Osteoblast (primary cell): ENCODE measurements around the gene SLC7A6OS. TPM values are rescaled to one million over a fixed set of nuclear protein-coding genes. Genes with fewer than 3 reads are reported as not detected.

Source experiments
- DNase-seq: peaks from one replicate; pipeline ENCODE4 v3.0.0; 2011; ENCODE audit warnings: low spot score, mixed read lengths; ENCODE audit not compliant: insufficient read length; ENCODE audit errors: missing footprints
- H2AFZ ChIP-seq: 2 replicates; pipeline ENCODE4 v1.6.0; 2011; ENCODE audit warnings: mild to moderate bottlenecking, low read length
- H3K27ac ChIP-seq: 2 replicates; pipeline ENCODE4 v1.5.1; 2011; ENCODE audit warnings: mild to moderate bottlenecking, low read depth, low read length, moderate library complexity
- H3K27me3 ChIP-seq: 2 replicates; pipeline ENCODE4 v1.6.0; 2012; ENCODE audit warnings: mild to moderate bottlenecking, control low read depth, inconsistent platforms, low read length, moderate library complexity; ENCODE audit not compliant: insufficient read depth
- H3K36me3 ChIP-seq: 2 replicates; pipeline ENCODE4 v1.5.1; 2011; ENCODE audit warnings: mild to moderate bottlenecking, low read length, control low read depth, moderate library complexity; ENCODE audit not compliant: insufficient read depth
- H3K4me1 ChIP-seq: 2 replicates; pipeline ENCODE4 v1.5.1; 2011; ENCODE audit warnings: mild to moderate bottlenecking, low read length, control low read depth, moderate library complexity; ENCODE audit not compliant: insufficient read depth
- H3K4me2 ChIP-seq: 2 replicates; pipeline ENCODE4 v1.6.0; 2011; ENCODE audit warnings: mild to moderate bottlenecking, low read length; ENCODE audit not compliant: insufficient read depth
- H3K4me3 ChIP-seq: fragments of 200-600 bp; sonication (generic); 3 replicates; pipeline ENCODE4 v1.5.1; 2012; ENCODE audit warnings: mild to moderate bottlenecking, low read length, inconsistent platforms; ENCODE audit not compliant: insufficient read depth
- H3K79me2 ChIP-seq: 2 replicates; pipeline ENCODE4 v1.6.0; 2012; ENCODE audit warnings: mild to moderate bottlenecking, low read length, control low read depth, inconsistent platforms; ENCODE audit not compliant: insufficient read depth
- H3K9me3 ChIP-seq: 2 replicates; pipeline ENCODE4 v1.5.1; 2011; ENCODE audit warnings: low read depth, low read length, control low read depth
- H4K20me1 ChIP-seq: 2 replicates; pipeline ENCODE4 v1.6.0; 2012; ENCODE audit warnings: mild to moderate bottlenecking, low read length, control low read depth; ENCODE audit not compliant: insufficient read depth
- total RNA-seq: library from RNA; depleted of rRNA; stranded (reverse); fragments of >200 nt; gene quantifications from 2 replicates; pipeline ENCODE4 v1.2.3, GENCODE V29; 2012
- TF ChIP-seq, protein P1 (sequence below): IDR thresholded peaks from 2 replicates; pipeline ENCODE4 v1.5.1; 2011; ENCODE audit warnings: mild to moderate bottlenecking, low read depth, low read length, moderate library complexity; ENCODE audit errors: extremely low read depth

The SLC7A6OS gene
- total RNA-seq, 1 donor: 12.3 TPM

DNA sequence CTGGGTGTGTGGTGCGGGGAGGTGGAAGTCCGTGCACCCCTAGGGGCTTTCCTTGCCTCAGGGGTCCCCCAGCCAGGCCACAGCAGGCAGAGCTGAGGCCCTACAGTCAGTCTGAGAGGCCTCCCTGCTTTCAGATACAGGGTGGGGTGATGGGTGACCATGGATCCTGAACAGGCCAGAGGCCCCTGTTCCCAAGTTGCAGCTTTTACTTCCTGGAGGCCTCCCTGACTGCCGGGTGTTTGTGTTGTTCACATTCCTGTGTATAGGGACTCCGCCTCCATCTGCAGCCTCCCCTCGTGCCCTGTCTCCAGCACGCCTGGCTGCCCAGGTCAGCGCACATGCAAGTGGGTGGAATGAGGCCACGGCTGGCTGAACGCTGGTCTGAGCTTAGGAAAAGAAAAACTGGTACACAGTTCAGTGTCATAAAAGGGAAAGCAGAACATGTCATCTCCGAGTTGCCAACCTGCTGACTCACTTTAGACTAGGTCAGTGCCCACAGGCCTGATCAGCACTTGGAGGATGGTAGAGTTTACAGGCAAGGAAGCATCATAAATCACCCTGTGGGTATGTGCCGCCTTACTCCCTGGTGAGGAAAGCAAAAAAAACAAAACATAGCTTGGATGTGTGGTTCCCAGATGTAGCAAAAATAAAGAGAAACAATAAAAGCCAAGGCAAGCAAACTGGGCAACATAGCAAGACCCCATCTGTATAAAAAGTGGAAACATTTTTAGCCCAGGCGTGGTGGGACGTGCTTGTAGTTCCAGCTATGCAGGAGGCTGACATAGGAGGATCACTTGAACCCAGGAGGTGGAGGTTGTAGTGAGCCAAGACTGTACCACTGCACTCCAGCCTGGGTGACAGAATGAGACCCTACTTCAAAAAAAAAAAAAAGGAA, 52.6 kb downstream of the SLC7A6OS start:
- H3K4me1 ChIP-seq: peaks cover 17% of the 10 kb centered on the region
- TF ChIP-seq, protein P1, sequence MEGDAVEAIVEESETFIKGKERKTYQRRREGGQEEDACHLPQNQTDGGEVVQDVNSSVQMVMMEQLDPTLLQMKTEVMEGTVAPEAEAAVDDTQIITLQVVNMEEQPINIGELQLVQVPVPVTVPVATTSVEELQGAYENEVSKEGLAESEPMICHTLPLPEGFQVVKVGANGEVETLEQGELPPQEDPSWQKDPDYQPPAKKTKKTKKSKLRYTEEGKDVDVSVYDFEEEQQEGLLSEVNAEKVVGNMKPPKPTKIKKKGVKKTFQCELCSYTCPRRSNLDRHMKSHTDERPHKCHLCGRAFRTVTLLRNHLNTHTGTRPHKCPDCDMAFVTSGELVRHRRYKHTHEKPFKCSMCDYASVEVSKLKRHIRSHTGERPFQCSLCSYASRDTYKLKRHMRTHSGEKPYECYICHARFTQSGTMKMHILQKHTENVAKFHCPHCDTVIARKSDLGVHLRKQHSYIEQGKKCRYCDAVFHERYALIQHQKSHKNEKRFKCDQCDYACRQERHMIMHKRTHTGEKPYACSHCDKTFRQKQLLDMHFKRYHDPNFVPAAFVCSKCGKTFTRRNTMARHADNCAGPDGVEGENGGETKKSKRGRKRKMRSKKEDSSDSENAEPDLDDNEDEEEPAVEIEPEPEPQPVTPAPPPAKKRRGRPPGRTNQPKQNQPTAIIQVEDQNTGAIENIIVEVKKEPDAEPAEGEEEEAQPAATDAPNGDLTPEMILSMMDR: no peak
- peaks cover 38% of the 10 kb centered on the region for H3K36me3 ChIP-seq
- H3K27ac ChIP-seq: peak overlapping the region; percentile 78
- peak overlapping the region; percentile 52 for H3K4me2 ChIP-seq
- peak; percentile 94 for DNase-seq
- peaks cover under 1% of the 10 kb centered on the region for H3K79me2 ChIP-seq
- H3K4me3 ChIP-seq: no peak overlapping the region
- H3K27me3 ChIP-seq: no peaks in the 10 kb centered on the region
- H2AFZ ChIP-seq: peak overlapping the region; percentile 49
- H4K20me1 ChIP-seq: no peaks in the 10 kb centered on the region
- H3K9me3 ChIP-seq: no peaks in the 10 kb centered on the region

DNA sequence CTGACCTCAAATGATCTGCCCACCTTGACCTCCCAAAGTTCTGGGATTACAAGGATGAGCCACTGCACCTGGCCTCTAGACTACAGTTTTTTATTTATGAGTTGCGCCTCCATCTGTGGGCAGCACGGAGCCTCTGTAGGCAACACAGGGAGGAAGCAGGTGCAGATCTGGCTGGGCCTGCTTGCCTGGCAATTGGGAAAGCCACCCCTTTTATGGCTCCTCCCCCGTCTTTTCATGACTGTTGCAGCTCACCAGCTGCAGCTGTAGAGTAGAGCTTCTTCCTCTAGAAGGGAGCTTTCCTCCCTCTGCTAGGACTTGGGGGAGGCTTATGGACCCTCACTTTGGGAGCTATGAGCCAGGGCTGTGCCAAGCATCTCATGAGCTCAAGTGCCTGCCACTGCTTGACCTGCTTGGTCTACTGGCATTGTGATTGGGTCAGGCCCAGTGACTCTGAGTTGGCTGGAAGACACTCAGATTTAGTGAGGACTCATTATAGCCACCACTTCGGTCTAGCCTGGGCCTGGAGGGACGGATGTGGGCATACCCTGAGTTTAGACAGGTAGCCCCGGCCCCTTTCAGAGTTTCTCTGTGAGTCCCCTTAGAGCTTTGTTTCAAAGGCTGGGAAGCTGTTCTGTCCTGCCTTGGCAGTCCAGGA, 53.4 kb downstream of the SLC7A6OS start:
- peaks cover 45% of the 10 kb centered on the region for H3K36me3 ChIP-seq
- peak overlapping the region; percentile 49 for H2AFZ ChIP-seq
- H3K27me3 ChIP-seq: no peaks in the 10 kb centered on the region
- peak overlapping the region; percentile 52 for H3K4me2 ChIP-seq
- no peaks in the 10 kb centered on the region for H4K20me1 ChIP-seq
- DNase-seq: peak; percentile 87
- no peak overlapping the region for H3K4me3 ChIP-seq
- peak overlapping the region; percentile 78 for H3K27ac ChIP-seq
- peaks cover 4% of the 10 kb centered on the region for H3K79me2 ChIP-seq
- H3K4me1 ChIP-seq: peaks cover 17% of the 10 kb centered on the region
- TF ChIP-seq, protein P1: no peak
- no peaks in the 10 kb centered on the region for H3K9me3 ChIP-seq

DNA sequence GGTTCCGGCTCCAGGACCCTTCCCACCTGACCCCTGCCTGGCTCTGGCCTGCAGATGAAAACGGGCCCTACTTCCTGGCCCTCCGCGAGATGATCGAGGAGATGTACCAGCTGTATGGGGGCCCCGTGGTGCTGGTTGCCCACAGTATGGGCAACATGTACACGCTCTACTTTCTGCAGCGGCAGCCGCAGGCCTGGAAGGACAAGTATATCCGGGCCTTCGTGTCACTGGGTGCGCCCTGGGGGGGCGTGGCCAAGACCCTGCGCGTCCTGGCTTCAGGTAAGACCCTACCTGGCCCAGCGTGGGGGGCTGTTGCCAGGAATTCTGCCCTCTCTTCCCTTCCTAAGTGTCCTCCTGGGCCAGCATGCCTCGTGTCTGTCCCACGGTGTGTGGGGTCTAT, 55.0 kb downstream of the SLC7A6OS start:
- H3K9me3 ChIP-seq: no peaks in the 10 kb centered on the region
- H3K79me2 ChIP-seq: peaks cover 6% of the 10 kb centered on the region
- no peak overlapping the region for H3K4me2 ChIP-seq
- no peaks in the 10 kb centered on the region for H3K27me3 ChIP-seq
- H3K36me3 ChIP-seq: peaks cover 52% of the 10 kb centered on the region
- peaks cover 17% of the 10 kb centered on the region for H3K4me1 ChIP-seq
- TF ChIP-seq, protein P1: no peak
- DNase-seq: peak; percentile 29
- no peak overlapping the region for H3K27ac ChIP-seq
- H4K20me1 ChIP-seq: no peaks in the 10 kb centered on the region
- H3K4me3 ChIP-seq: no peak overlapping the region
- H2AFZ ChIP-seq: no peak overlapping the region

DNA sequence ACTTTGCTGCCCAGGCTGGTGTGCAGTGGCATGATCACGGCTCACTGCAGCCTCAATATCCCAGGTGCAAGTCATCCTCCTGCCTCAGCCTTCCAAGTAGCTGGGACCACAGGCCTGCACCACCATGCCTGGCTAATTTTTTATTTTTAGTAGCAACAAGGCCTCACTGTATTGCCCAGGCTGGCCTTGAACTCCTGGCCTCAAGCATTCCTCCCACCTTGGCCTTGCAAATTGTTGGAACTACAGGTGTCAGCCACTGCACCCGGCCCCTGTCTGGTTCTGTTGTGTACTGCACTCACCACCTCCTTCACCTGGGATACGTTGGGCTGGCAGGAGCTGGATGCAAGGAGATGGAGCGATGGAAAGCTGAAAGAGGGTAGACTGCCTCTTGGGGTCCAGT, 57.0 kb downstream of the SLC7A6OS start:
- no peaks in the 10 kb centered on the region for H3K27me3 ChIP-seq
- H4K20me1 ChIP-seq: no peaks in the 10 kb centered on the region
- peaks cover 36% of the 10 kb centered on the region for H3K36me3 ChIP-seq
- TF ChIP-seq, protein P1: no peak
- DNase-seq: no peak
- no peak overlapping the region for H3K27ac ChIP-seq
- H2AFZ ChIP-seq: no peak overlapping the region
- no peaks in the 10 kb centered on the region for H3K9me3 ChIP-seq
- no peak overlapping the region for H3K4me2 ChIP-seq
- H3K4me1 ChIP-seq: peaks cover 16% of the 10 kb centered on the region
- no peak overlapping the region for H3K4me3 ChIP-seq
- H3K79me2 ChIP-seq: peaks cover 13% of the 10 kb centered on the region
